K562 (cell line): ENCODE results near the gene NDUFV2. TPM values are rescaled to one million over a fixed set of nuclear protein-coding genes. Genes with fewer than 3 reads are reported as not detected.

ENCODE experiments used
- CBFA2T2 ChIP-seq: fragments of 450-650 bp; conservative IDR thresholded peaks from 2 replicates; pipeline ENCODE4 v1.6.1; 2017; ENCODE audit warnings: mild to moderate bottlenecking
- CHD1 ChIP-seq: fragments of 200-600 bp; sonication (generic); IDR thresholded peaks from one replicate; pipeline ENCODE4 v1.6.1; 2012; ENCODE audit warnings: mild to moderate bottlenecking, moderate library complexity, low read length, inconsistent platforms
- DIDO1 ChIP-seq: fragments of 450-650 bp; IDR thresholded peaks from 2 replicates; pipeline ENCODE4 v1.6.1; 2016; ENCODE audit warnings: low read depth, missing biosample characterization, missing genetic modification characterization
- ERF ChIP-seq: fragments of 450-650 bp; formaldehyde crosslinking; IDR thresholded peaks from 2 replicates; pipeline ENCODE4 v1.4.0; 2020; ENCODE audit warnings: mild to moderate bottlenecking, mixed read lengths
- GABPB2 ChIP-seq: fragments of 250-450 bp; sonication (Bioruptor Pico); conservative IDR thresholded peaks from 2 replicates; pipeline ENCODE4 v1.5.1; 2021; ENCODE audit warnings: mild to moderate bottlenecking
- HDAC3 ChIP-seq: fragments of 450-650 bp; IDR thresholded peaks from 2 replicates; pipeline ENCODE4 v1.6.1; 2018; ENCODE audit warnings: borderline replicate concordance, mild to moderate bottlenecking, moderate library complexity; ENCODE audit not compliant: partially characterized antibody
- HMG20A ChIP-seq: fragments of 450-650 bp; formaldehyde crosslinking; conservative IDR thresholded peaks from 2 replicates; pipeline ENCODE4 v1.4.0; 2020; ENCODE audit warnings: mild to moderate bottlenecking, mixed read lengths
- IRF2 ChIP-seq: sonication (generic); formaldehyde crosslinking; IDR thresholded peaks from 2 replicates; pipeline ENCODE4 v1.8.1; 2022; ENCODE audit warnings: mild to moderate bottlenecking, missing genetic modification reagents
- KDM1A ChIP-seq, 2 experiments: fragments of 450-650 bp; IDR thresholded peaks; 2 replicates each; pipeline ENCODE4 v1.6.1; 2016; ENCODE audit warnings: mild to moderate bottlenecking in 2 of 2
- L3MBTL2 ChIP-seq: fragments of 450-650 bp; IDR thresholded peaks from 2 replicates; pipeline ENCODE4 v1.6.1; 2016; ENCODE audit warnings: mild to moderate bottlenecking, moderate library complexity
- MED1 ChIP-seq: sonication (generic); formaldehyde crosslinking; IDR thresholded peaks from 2 replicates; pipeline ENCODE4 v1.8.1; 2023; ENCODE audit warnings: missing genetic modification reagents, borderline replicate concordance
- MTA3 ChIP-seq: fragments of 450-650 bp; formaldehyde crosslinking; IDR thresholded peaks from 2 replicates; pipeline ENCODE4 v1.6.1; 2017; ENCODE audit warnings: mild to moderate bottlenecking, borderline replicate concordance
- MYC ChIP-seq, 2 experiments: fragments of 250-450 bp in 1 of 2; sonication (Bioruptor Pico) in 1 of 2; IDR thresholded peaks; 2 replicates each; pipeline versions ENCODE4 v1.5.1 to v1.6.1; 2012 to 2021; ENCODE audit warnings: low read depth in 2 of 2, borderline replicate concordance in 1 of 2, improper control_type of control experiment in 1 of 2, low read length in 1 of 2, mild to moderate bottlenecking in 1 of 2, moderate library complexity in 1 of 2
- NBN ChIP-seq: fragments of 450-650 bp; IDR thresholded peaks from 2 replicates; pipeline ENCODE4 v1.6.1; 2016; ENCODE audit warnings: low read depth, mild to moderate bottlenecking
- POLR2A ChIP-seq: fragments of 450-650 bp; conservative IDR thresholded peaks from 2 replicates; pipeline ENCODE4 v1.6.1; 2016
- RFX1 ChIP-seq: fragments of 450-650 bp; IDR thresholded peaks from 2 replicates; pipeline ENCODE4 v1.6.1; 2016; ENCODE audit warnings: mild to moderate bottlenecking, moderate library complexity
- SLC30A9 ChIP-seq: fragments of 250-450 bp; sonication (Bioruptor Pico); IDR thresholded peaks from 2 replicates; pipeline ENCODE4 v1.8.0; 2022; ENCODE audit warnings: mild to moderate bottlenecking, moderate library complexity
- SMAD1 ChIP-seq: fragments of 150-350 bp; IDR thresholded peaks from 2 replicates; pipeline ENCODE4 v1.6.1; 2014; ENCODE audit warnings: low read length, low read depth; ENCODE audit not compliant: partially characterized antibody
- SREBF2 ChIP-seq: sonication (generic); formaldehyde crosslinking; IDR thresholded peaks from 2 replicates; pipeline ENCODE4 v1.4.0; 2020; ENCODE audit warnings: mild to moderate bottlenecking, missing genetic modification reagents
- TRIM25 ChIP-seq: fragments of 450-650 bp; IDR thresholded peaks from 2 replicates; pipeline ENCODE4 v1.7.0; 2016; ENCODE audit warnings: borderline replicate concordance
- ZFP36 ChIP-seq: fragments of 150-350 bp; IDR thresholded peaks from 2 replicates; pipeline ENCODE4 v1.6.1; 2018; ENCODE audit warnings: low read length, low read depth; ENCODE audit not compliant: partially characterized antibody
- ZNF274 ChIP-seq: IDR thresholded peaks from 2 replicates; pipeline ENCODE4 v1.6.1; 2011; ENCODE audit warnings: low read depth, mild to moderate bottlenecking, low read length, moderate library complexity, borderline replicate concordance
- ZNF354B ChIP-seq: fragments of 250-450 bp; sonication (Bioruptor Pico); IDR thresholded peaks from 2 replicates; pipeline ENCODE4 v1.4.0; 2020
- polyA plus RNA-seq, 8 experiments: library from polyadenylated mRNA; depleted of rRNA in 4 of 8; stranded (reverse) in 5 of 8; unstranded in 3 of 8; fragments of >200 nt; fragmentation: Nextera tagmentation in 2 of 8; fragmentation: Illumina TruSeq in 1 of 8; extraction: Ambion mirVana in 2 of 8; extraction: Trizol in 1 of 8; gene quantifications; 2 replicates each; pipeline versions ENCODE4 v1.2.1 to v1.2.3, GENCODE V29; 2011 to 2014; ENCODE audit warnings: inconsistent platforms in 1 of 8, missing spikeins in 1 of 8
- total RNA-seq, 7 experiments: library from RNA; depleted of rRNA in 6 of 7; stranded (reverse); fragments of >200 nt in 6 of 7; fragmentation: Illumina TruSeq in 2 of 7; extraction: Trizol in 2 of 7; gene quantifications; 2 replicates each; pipeline versions ENCODE4 v1.2.1 to v1.2.3, GENCODE V29; 2011 to 2021; ENCODE audit warnings: low replicate concordance in 1 of 7
- TF ChIP-seq, protein P1 (sequence below): fragments of 250-450 bp; sonication (Bioruptor Pico); IDR thresholded peaks from 2 replicates; pipeline ENCODE4 v1.5.0; 2021
- TF ChIP-seq, protein P2 (sequence below), 3 experiments: IDR thresholded peaks in 2 of 3; conservative IDR thresholded peaks in 1 of 3; 2 replicates each; pipeline ENCODE4 v1.5.1; 2011 to 2012; ENCODE audit warnings: low read length in 3 of 3, mild to moderate bottlenecking in 3 of 3, control low read depth in 2 of 3, improper control_type of control experiment in 1 of 3, inconsistent platforms in 1 of 3, low read depth in 1 of 3, mixed read lengths in 1 of 3, moderate library complexity in 1 of 3; ENCODE audit not compliant: insufficient read depth in 2 of 3

Gene NDUFV2
- total and polyA plus RNA-seq, 9 of the 15 experiments (the other 6 are each of a cell fraction or from before 2014, with no cell fraction given), result 213 to 550 (median 384) TPM

DNA sequence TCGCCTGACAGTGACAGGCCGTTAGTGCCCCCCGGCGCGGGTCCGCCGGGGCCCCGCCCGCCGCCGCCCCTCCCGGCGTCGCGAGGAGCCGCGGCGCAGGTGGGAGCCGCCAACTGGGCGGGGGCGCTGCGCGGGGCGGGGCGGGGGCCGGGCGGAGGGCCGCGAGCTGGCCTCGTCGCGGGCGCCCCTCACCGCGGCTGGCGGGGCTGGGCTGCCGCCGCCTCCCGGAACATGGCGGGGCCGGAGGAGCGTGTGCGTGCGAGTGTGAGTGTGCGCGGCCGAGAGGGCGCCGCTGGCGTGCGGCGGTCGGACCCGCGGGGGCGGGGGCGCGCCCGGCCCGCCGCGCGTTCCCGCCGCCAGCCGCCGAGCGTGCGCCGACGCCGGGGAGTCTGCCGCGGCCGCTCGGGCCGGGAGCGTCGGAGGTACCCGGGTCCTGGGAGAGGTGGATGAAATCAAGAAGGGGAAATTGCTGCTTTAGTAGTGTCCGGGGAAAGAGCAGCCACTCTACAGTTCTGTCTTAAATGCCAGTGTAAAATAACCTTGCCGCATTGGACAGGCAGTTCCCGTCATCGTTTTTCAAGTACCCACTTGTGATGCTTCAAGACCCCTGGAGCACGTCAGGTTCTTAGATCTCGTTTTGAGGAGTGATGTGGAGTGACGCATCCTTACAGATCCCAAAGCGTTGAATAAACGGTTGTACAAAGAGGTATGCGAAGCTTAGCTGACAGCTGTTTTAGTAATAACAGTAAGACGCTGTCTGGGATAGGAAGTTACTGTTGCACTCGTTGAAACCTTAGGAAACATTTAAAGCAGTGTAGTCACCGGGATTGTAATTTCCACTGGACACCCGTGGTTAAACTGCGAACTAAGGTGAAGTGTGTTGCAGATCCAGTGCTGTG lies 34.9 kb downstream of the NDUFV2 start (continued):
- TF ChIP-seq MTA3 (peak; percentile 85; the same call in 1 of the 2 replicates), GABPB2 (CRISPR knock-in tag) (no peak), POLR2A (no peak), MED1 (CRISPR knock-in tag) (no peak), ZFP36 (no peak), SREBF2 (no peak), IRF2 (no peak), MYC (IDR thresholded peaks at IDR 0.05; ENCODE audit: low read depth, low read length) (peak; percentile 62; the same call in 1 of the 2 replicates), MYC (CRISPR knock-in tag; IDR thresholded peaks at IDR 0.05; ENCODE audit: borderline replicate concordance, low read depth) (no peak), KDM1A (IDR thresholded peaks at IDR 0.05) (no peak), L3MBTL2 (no peak), ZNF354B (CRISPR knock-in tag) (no peak), SLC30A9 (no peak), HDAC3 (no peak), TRIM25 (no peak), NBN (no peak), CHD1 (peak; percentile 95), SMAD1 (no peak), ERF (CRISPR knock-in tag) (no peak), RFX1 (no peak), HMG20A (CRISPR knock-in tag) (no peak), CBFA2T2 (no peak), ZNF274 (no peak), DIDO1 (tag) (no peak)
- TF ChIP-seq, protein P1, sequence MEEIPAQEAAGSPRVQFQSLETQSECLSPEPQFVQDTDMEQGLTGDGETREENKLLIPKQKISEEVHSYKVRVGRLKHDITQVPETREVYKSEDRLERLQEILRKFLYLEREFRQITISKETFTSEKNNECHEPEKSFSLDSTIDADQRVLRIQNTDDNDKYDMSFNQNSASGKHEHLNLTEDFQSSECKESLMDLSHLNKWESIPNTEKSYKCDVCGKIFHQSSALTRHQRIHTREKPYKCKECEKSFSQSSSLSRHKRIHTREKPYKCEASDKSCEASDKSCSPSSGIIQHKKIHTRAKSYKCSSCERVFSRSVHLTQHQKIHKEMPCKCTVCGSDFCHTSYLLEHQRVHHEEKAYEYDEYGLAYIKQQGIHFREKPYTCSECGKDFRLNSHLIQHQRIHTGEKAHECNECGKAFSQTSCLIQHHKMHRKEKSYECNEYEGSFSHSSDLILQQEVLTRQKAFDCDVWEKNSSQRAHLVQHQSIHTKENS, result no peak
- TF ChIP-seq, protein P2, sequence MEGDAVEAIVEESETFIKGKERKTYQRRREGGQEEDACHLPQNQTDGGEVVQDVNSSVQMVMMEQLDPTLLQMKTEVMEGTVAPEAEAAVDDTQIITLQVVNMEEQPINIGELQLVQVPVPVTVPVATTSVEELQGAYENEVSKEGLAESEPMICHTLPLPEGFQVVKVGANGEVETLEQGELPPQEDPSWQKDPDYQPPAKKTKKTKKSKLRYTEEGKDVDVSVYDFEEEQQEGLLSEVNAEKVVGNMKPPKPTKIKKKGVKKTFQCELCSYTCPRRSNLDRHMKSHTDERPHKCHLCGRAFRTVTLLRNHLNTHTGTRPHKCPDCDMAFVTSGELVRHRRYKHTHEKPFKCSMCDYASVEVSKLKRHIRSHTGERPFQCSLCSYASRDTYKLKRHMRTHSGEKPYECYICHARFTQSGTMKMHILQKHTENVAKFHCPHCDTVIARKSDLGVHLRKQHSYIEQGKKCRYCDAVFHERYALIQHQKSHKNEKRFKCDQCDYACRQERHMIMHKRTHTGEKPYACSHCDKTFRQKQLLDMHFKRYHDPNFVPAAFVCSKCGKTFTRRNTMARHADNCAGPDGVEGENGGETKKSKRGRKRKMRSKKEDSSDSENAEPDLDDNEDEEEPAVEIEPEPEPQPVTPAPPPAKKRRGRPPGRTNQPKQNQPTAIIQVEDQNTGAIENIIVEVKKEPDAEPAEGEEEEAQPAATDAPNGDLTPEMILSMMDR (IDR thresholded peaks at IDR 0.05 in 2 of 3, conservative IDR thresholded peaks at IDR 0.05 in 1 of 3; ENCODE audit: insufficient read depth in 2 of 3, low read depth in 1 of 3, low read length in 3 of 3), result no peak
